CD4-positive, alpha-beta memory T cell (primary cell): ENCODE measurements around the gene TNFRSF6B. TPM values are rescaled to one million over a fixed set of nuclear protein-coding genes. Genes with fewer than 3 reads are reported as not detected.

Experiments
- CTCF ChIA-PET: fragments of 350-600 bp; sonication (Branson Sonifier 250); formaldehyde crosslinking; loops from one replicate; lab custom pipeline; 2021; ENCODE audit warnings: inconsistent platforms; ENCODE audit not compliant: partially characterized antibody; lab: Charles Lee
- POLR2A ChIA-PET: fragments of 350-600 bp; sonication (Branson Sonifier 250); formaldehyde crosslinking; loops from one replicate; lab custom pipeline; 2021; ENCODE audit not compliant: partially characterized antibody; lab: Charles Lee
- DNase-seq, 5 donors: peaks; one replicate each; pipeline versions ENCODE4 v3.0.0 to v3.0.0-alpha.2; 2020 to 2022; ENCODE audit warnings: mixed read lengths in 1 of 5
- H3K27ac ChIP-seq: one replicate; pipeline ENCODE4 v1.7.0; 2013; ENCODE audit warnings: low read depth, low read length
- H3K27me3 ChIP-seq: 2 replicates; pipeline ENCODE4 v1.7.0; 2013; ENCODE audit warnings: mild to moderate bottlenecking, low read length, moderate library complexity; ENCODE audit not compliant: insufficient read depth
- H3K36me3 ChIP-seq: 2 replicates; pipeline ENCODE4 v1.7.0; 2013; ENCODE audit warnings: mild to moderate bottlenecking, low read length, moderate library complexity; ENCODE audit not compliant: insufficient read depth
- H3K4me1 ChIP-seq: 2 replicates; pipeline ENCODE4 v1.7.0; 2013; ENCODE audit warnings: mild to moderate bottlenecking, low read length, moderate library complexity; ENCODE audit not compliant: insufficient read depth
- H3K4me3 ChIP-seq, 2 donors: one replicate each; pipeline ENCODE4 v1.7.0; 2013; ENCODE audit warnings: low read length in 2 of 2, mild to moderate bottlenecking in 1 of 2
- H3K9me3 ChIP-seq, 2 donors: one replicate each; pipeline ENCODE4 v1.7.0; 2013; ENCODE audit warnings: low read length in 2 of 2, control low read depth in 1 of 2; ENCODE audit not compliant: control insufficient read depth in 1 of 2
- H3K27ac Mint-ChIP-seq, 7 donors: one replicate each; pipeline ENCODE4 v1.8.0; 2020 to 2021; ENCODE audit warnings: mixed read lengths in 7 of 7, mild to moderate bottlenecking in 6 of 7, inconsistent platforms in 3 of 7, moderate library complexity in 3 of 7
- H3K27me3 Mint-ChIP-seq, 2 donors: one replicate each; pipeline ENCODE4 v1.8.0; 2020 to 2021; ENCODE audit warnings: mixed read lengths in 2 of 2
- H3K36me3 Mint-ChIP-seq, 2 donors: one replicate each; pipeline ENCODE4 v1.8.0; 2020 to 2021; ENCODE audit warnings: mixed read lengths in 2 of 2, inconsistent platforms in 1 of 2, mild to moderate bottlenecking in 1 of 2
- H3K4me1 Mint-ChIP-seq, 4 donors: one replicate each; pipeline ENCODE4 v1.8.0; 2020 to 2021; ENCODE audit warnings: mixed read lengths in 4 of 4, mild to moderate bottlenecking in 1 of 4
- H3K4me3 Mint-ChIP-seq, 8 donors: one replicate each; pipeline ENCODE4 v1.8.0; 2020 to 2021; ENCODE audit warnings: mixed read lengths in 8 of 8, mild to moderate bottlenecking in 7 of 8, moderate library complexity in 6 of 8, inconsistent platforms in 3 of 8
- H3K9me3 Mint-ChIP-seq, 8 donors: one replicate each; pipeline ENCODE4 v1.8.0; 2020 to 2021; ENCODE audit warnings: mixed read lengths in 8 of 8, mild to moderate bottlenecking in 5 of 8, inconsistent platforms in 3 of 8, moderate library complexity in 1 of 8
- intact Hi-C: fragments of 100-400 bp; cut with micrococcal nuclease; formaldehyde crosslinking; loops from one replicate; pipeline ENCODE4 v1.15.1; 2023
- polyA plus RNA-seq, 2 donors: library from polyadenylated mRNA; unstranded; fragments of 300-500 nt; fragmentation: Illumina TruSeq; gene quantifications; one replicate each; pipeline ENCODE4 v1.2.3, GENCODE V29; 2021
- total RNA-seq, 2 experiments: library from RNA; stranded (reverse); gene quantifications; one replicate each; pipeline ENCODE4 v1.2.3, GENCODE V29; 2021

The TNFRSF6B gene
- total and polyA plus RNA-seq, 4 experiments from 2014 or later: not detected

DNA sequence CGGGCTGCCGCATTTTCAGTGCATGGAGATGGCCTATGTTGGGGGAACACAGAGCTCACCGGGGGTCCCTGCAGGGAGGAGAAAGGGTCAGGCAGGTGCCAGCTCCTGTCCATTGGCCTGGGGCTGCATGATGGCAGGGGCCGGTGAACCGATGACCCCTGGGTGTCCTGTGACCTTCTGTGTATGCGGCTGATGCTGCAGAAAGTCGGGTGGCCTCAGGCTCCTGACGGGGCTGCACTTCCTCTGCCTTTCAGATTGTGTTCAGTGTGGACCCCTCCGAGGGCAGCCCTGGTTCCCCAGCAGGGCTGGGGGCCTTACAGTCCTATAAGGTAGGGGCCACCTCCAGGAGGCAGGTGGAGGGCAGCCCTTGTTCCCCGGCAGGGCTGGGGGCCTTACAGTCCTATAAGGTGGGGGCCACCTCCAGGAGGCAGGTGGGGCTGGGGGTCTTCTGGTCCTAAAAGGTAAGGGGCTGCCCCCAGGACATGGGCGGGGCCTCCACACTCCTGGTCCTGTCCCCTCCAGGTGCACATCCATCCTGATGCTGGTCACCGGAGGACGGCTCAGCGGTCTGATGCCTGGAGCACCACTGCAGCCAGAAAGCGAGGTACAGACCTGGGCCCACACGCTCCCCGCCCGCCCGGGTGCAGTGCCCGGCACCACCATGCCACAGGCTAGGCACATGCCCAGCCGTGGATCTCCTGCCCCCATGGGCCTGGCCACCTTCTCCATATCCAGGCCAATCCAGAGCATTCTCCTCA lies 11.0 kb upstream of the TNFRSF6B start:
- Mint-ChIP-seq H3K36me3 (no peaks in the 10 kb centered on the region), H3K4me3 (no peak overlapping the region), H3K9me3 (no peaks in the 10 kb centered on the region), H3K4me1 (peaks cover 0 to 10% (median 4%) of the 10 kb centered on the region in 4 donors), H3K27ac (no peak overlapping the region), H3K27me3 (no peaks in the 10 kb centered on the region)
- no peak for DNase-seq
- Histone ChIP-seq H3K9me3 (no peaks in the 10 kb centered on the region), H3K4me1 (peaks cover 16% of the 10 kb centered on the region), H3K27ac (no peak overlapping the region), H3K27me3 (no peaks in the 10 kb centered on the region), H3K36me3 (no peaks in the 10 kb centered on the region), H3K4me3 (no peak overlapping the region)
- POLR2A ChIA-PET: interaction anchor here (0.7 kb wide), 1 partner anchor 12 kb away, joined by 3 read pairs; no protein-coding TSS in a partner anchor
- CTCF ChIA-PET: no interaction called here
- intact Hi-C loops: no loop called here

DNA sequence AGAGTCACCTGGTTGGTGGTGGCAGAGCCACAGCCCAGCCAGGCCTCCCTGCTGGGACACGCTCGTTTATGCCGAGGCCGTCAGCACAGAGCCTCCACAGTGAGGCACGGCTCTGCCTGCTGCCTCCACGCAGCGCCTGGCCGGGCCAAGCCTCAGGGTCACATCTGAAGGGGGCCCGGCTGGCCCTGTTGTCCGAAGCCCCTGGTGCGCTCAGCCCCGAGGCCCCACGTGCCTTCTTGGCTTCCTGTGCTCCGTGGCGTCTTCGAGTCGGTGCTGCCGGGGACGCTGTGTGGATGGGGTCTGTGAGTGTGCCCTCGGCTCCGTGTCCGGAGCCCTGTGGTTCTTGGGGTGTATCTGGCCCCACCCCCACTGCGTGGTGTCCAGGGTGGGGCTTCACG lies 10.4 kb upstream of the TNFRSF6B start:
- Histone ChIP-seq H3K4me1 (peaks cover 16% of the 10 kb centered on the region), H3K27ac (no peak overlapping the region), H3K36me3 (no peaks in the 10 kb centered on the region), H3K4me3 (no peak overlapping the region), H3K9me3 (no peaks in the 10 kb centered on the region), H3K27me3 (no peaks in the 10 kb centered on the region)
- intact Hi-C loops: no loop called here
- no peaks in the 10 kb centered on the region for H3K9me3 Mint-ChIP-seq
- no peaks in the 10 kb centered on the region for H3K36me3 Mint-ChIP-seq
- H3K27me3 Mint-ChIP-seq: no peaks in the 10 kb centered on the region
- DNase-seq: no peak
- H3K27ac Mint-ChIP-seq: no peak overlapping the region
- no peak overlapping the region for H3K4me3 Mint-ChIP-seq
- ChIA-PET CTCF (no interaction called here), POLR2A (interaction anchor here (1.1 to 1.5 kb wide), 3 partner anchors 28 to 149 kb away, joined by 3 to 4 read pairs (median 3); partner anchors contain the start of genes PTK6 and RTEL1)
- peaks cover 0 to 10% (median 4%) of the 10 kb centered on the region in 4 donors for H3K4me1 Mint-ChIP-seq

DNA sequence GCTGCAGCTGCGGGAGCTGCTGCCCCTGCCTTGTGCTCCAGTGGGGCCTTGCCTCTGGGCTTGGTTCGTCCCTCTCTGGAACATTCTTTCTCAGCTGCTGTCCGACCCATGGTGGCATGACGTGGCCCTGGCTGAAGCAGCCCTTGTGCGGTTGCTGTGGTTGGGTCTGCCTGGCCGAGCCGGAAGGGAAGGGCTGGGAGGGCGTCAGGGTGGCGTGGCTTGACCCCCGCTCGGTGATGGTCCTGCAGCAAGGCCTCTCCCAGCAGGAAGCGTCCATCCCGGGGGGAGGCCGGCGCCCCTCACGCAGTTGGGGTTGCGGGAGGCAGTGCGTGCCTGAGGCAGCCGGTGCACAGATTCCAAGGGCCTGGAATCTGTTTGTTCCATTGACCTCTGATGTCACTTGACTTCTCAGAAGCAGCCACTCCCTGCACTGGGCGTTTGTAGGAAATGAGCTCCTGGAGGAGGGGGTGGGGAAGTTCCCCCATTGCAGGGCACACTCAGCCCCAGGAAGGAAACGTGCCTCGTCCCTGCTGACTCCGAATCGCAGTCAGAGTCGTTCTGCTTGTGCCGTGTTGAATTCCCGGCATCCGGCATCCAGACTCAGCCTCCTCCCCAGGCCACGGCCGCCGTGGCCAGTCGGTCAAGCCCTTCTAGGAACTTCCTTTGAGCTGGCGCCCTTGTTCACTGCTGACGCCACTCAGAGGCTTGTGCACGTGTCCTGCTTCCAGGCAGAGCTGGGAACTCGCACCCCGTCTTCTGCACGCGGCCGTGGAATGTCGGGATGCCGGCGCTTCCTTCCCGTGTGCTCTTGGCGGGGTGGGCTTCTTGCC lies 9.7 kb upstream of the TNFRSF6B start:
- DNase-seq: peak in 1 of 5 donors; percentile 15
- H3K9me3 Mint-ChIP-seq: no peaks in the 10 kb centered on the region
- no peaks in the 10 kb centered on the region for H3K9me3 ChIP-seq
- H3K27me3 Mint-ChIP-seq: no peaks in the 10 kb centered on the region
- H3K27ac Mint-ChIP-seq: no peak overlapping the region
- no peak overlapping the region for H3K4me3 ChIP-seq
- no peak overlapping the region for H3K4me3 Mint-ChIP-seq
- ChIA-PET CTCF (no interaction called here), POLR2A (interaction anchor here (1.1 to 1.5 kb wide), 4 partner anchors 21 to 149 kb away, joined by 3 to 4 read pairs (median 3); partner anchors contain the start of genes ARFRP1, PTK6 and RTEL1)
- no peaks in the 10 kb centered on the region for H3K36me3 ChIP-seq
- no peaks in the 10 kb centered on the region for H3K36me3 Mint-ChIP-seq
- no peak overlapping the region for H3K27ac ChIP-seq
- peaks cover 1 to 10% (median 5%) of the 10 kb centered on the region in 4 donors for H3K4me1 Mint-ChIP-seq
- no peaks in the 10 kb centered on the region for H3K27me3 ChIP-seq
- intact Hi-C loops: no loop called here
- peaks cover 16% of the 10 kb centered on the region for H3K4me1 ChIP-seq

DNA sequence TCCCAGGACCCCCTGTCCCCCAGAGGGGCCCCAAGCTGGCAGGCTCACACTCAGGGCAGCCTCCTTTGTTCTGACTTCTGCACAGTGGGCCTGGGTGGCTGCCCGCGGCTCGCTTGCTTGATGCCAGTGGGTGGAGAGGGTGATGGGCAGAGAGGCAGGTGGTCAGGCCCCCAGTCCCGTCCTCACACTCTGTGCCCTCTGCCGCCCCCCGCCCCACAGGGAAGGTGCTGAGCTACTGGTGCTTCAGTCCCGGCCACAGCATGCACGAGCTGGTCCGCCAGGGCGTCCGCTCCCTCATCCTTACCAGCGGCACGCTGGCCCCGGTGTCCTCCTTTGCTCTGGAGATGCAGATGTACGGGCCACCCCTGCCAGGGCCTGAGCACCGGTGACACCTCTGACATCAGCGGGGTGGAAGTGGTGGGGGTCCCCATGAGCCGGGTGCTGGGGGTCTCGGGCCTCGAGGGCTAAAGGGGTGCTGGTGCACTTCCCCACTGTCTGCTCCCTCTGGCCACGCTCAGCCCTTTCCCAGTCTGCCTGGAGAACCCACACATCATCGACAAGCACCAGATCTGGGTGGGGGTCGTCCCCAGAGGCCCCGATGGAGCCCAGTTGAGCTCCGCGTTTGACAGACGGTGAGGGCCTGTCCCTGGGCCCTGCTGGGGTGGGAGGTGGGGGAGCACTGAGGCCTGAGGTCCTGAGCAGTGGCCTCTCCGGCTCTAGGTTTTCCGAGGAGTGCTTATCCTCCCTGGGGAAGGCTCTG lies 8.9 kb upstream of the TNFRSF6B start:
- H3K4me1 ChIP-seq: peaks cover 16% of the 10 kb centered on the region
- no peaks in the 10 kb centered on the region for H3K9me3 Mint-ChIP-seq
- intact Hi-C loops: no loop called here
- no peak overlapping the region for H3K4me3 ChIP-seq
- peaks cover 1 to 10% (median 5%) of the 10 kb centered on the region in 4 donors for H3K4me1 Mint-ChIP-seq
- H3K27ac ChIP-seq: no peak overlapping the region
- H3K27me3 Mint-ChIP-seq: no peaks in the 10 kb centered on the region
- H3K27ac Mint-ChIP-seq: no peak overlapping the region
- peak in 1 of 5 donors; percentile 13 for DNase-seq
- H3K9me3 ChIP-seq: no peaks in the 10 kb centered on the region
- no peaks in the 10 kb centered on the region for H3K36me3 ChIP-seq
- ChIA-PET POLR2A (interaction anchor here (1.0 to 2.4 kb wide), 6 partner anchors 15 to 150 kb away, joined by 3 to 5 read pairs (median 3); partner anchors contain the start of genes ARFRP1, LIME1, PTK6 and RTEL1), CTCF (no interaction called here)
- H3K4me3 Mint-ChIP-seq: no peak overlapping the region
- H3K36me3 Mint-ChIP-seq: peaks cover 0 to 2% of the 10 kb centered on the region in 2 donors
- no peaks in the 10 kb centered on the region for H3K27me3 ChIP-seq

DNA sequence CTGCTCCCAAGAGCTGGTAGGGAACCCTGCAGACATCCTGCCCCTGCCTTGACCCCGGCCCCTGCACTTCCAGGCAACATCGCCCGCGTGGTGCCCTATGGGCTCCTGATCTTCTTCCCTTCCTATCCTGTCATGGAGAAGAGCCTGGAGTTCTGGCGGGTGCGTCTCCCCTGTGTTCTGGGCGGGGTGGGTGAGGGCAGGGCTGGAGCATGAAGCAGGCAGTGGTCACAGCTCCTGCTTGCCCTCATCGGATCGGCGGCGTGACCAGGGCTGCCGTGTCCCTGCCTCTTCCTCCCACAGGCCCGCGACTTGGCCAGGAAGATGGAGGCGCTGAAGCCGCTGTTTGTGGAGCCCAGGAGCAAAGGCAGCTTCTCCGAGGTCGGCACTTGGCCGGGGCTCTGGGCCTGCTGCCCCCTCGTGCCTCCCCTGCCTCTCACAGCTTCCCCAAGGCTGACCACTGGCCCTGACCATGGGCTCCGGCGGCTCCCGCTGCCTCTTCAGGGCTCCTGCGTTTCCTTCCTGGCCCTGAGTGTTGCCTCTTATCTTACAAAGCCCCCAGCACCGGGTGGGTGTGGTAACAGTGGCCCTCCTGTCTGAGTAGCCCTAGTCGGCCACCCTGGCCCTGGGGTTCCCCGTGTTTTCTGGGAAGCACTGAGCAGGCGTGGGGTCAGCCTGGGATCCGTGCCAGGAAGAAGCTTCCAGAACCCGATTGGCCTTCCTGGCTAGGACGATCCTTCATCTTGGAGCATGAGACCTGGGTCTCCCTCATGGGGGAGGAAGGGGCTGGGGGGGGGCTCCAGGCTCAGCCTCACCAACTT lies 8.0 kb upstream of the TNFRSF6B start:
- Histone ChIP-seq H3K4me1 (peaks cover 16% of the 10 kb centered on the region), H3K4me3 (no peak overlapping the region), H3K9me3 (no peaks in the 10 kb centered on the region), H3K27ac (no peak overlapping the region), H3K36me3 (no peaks in the 10 kb centered on the region), H3K27me3 (no peaks in the 10 kb centered on the region)
- intact Hi-C loops: no loop called here
- ChIA-PET POLR2A (interaction anchor here (0.6 to 2.4 kb wide), 5 partner anchors 9 to 176 kb away, joined by 3 to 6 read pairs (median 3); partner anchors contain the start of genes ARFRP1, LIME1 and ZGPAT), CTCF (no interaction called here)
- Mint-ChIP-seq H3K36me3 (peaks cover 0 to 2% of the 10 kb centered on the region in 2 donors), H3K27me3 (no peaks in the 10 kb centered on the region), H3K27ac (no peak overlapping the region), H3K4me1 (peaks cover 1 to 10% (median 5%) of the 10 kb centered on the region in 4 donors), H3K4me3 (peak overlapping the region in 1 of 8 donors; percentile 41), H3K9me3 (no peaks in the 10 kb centered on the region)
- no peak for DNase-seq
